Esophagus muscularis mucosa (tissue), 4 donors: ENCODE measurements around the gene PAQR9. TPM values are rescaled to one million over a fixed set of nuclear protein-coding genes. Genes with fewer than 3 reads are reported as not detected.
A peak's percentile ranks its signal among the peaks of the same experiment; 100 is the strongest.

ENCODE experiments used
- DNase-seq: peaks from one replicate; pipeline ENCODE4 v3.0.0-alpha.2; 2017; ENCODE audit errors: extremely low spot score
- H3K27ac ChIP-seq, 4 donors: fragments of 200-600 bp; sonication (generic); replicated peaks in 1 of 4; 1 replicate in 3 of 4; 2 replicates in 1 of 4; pipeline ENCODE4 v1.5.1; 2016 to 2019; ENCODE audit warnings: mild to moderate bottlenecking in 1 of 4
- H3K27me3 ChIP-seq, 4 donors: fragments of 200-600 bp; sonication (generic); one replicate each; pipeline versions ENCODE4 v1.5.1 to v1.6.0; 2016 to 2019
- H3K36me3 ChIP-seq, 4 donors: fragments of 200-600 bp; sonication (generic); one replicate each; pipeline ENCODE4 v1.5.1; 2016 to 2019
- H3K4me1 ChIP-seq, 4 donors: fragments of 200-600 bp; sonication (generic); one replicate each; pipeline ENCODE4 v1.5.1; 2016 to 2019
- H3K4me3 ChIP-seq, 4 donors: fragments of 200-600 bp; sonication (generic); 1 replicate in 2 of 4; 2 replicates in 2 of 4; pipeline ENCODE4 v1.5.1; 2016 to 2019; ENCODE audit warnings: mild to moderate bottlenecking in 4 of 4, moderate library complexity in 1 of 4
- H3K9me3 ChIP-seq, 4 donors: fragments of 200-600 bp; sonication (generic); 1 replicate in 3 of 4; 2 replicates in 1 of 4; pipeline ENCODE4 v1.5.1; 2016 to 2019
- CTCF ChIP-seq, 3 experiments: fragments of 200-600 bp in 2 of 3; fragments of 450-650 bp in 1 of 3; sonication (generic) in 2 of 3; IDR thresholded peaks; one replicate each; pipeline ENCODE4 v1.5.1; 2017 to 2019; ENCODE audit warnings: antibody characterized with exemption in 3 of 3, mild to moderate bottlenecking in 2 of 3, moderate library complexity in 1 of 3
- EP300 ChIP-seq: sonication (generic); formaldehyde crosslinking; IDR thresholded peaks from one replicate; pipeline ENCODE4 v1.6.1; 2017; ENCODE audit warnings: antibody characterized with exemption
- POLR2A ChIP-seq: fragments of 450-650 bp; IDR thresholded peaks from one replicate; pipeline ENCODE4 v1.6.1; 2017; ENCODE audit warnings: antibody characterized with exemption, moderate library complexity, mild to moderate bottlenecking, low read depth
- POLR2AphosphoS5 ChIP-seq, 2 donors: sonication (generic); formaldehyde crosslinking; IDR thresholded peaks; one replicate each; pipeline ENCODE4 v1.6.1; 2017; ENCODE audit warnings: antibody characterized with exemption in 2 of 2
- WGBS: methylation state at CpG from one replicate; pipeline ENCODE4 v1.1.5; 2018; 5-methylcytosine and 5-hydroxymethylcytosine counted together
- intact Hi-C: fragments of 100-400 bp; cut with DNase I; formaldehyde crosslinking; loops from one replicate; pipeline ENCODE4 v1.15.1; 2023
- total RNA-seq, 4 donors: library from RNA; depleted of rRNA; stranded (reverse); fragments of >200 nt; gene quantifications; one replicate each; pipeline versions ENCODE4 v1.1.0 to v1.2.1, GENCODE V29; 2016

Gene PAQR9
- total RNA-seq, 4 donors from 2014 or later = not detected

- peak overlapping the region; percentile 78 to 98 (median 91) for H3K4me3 ChIP-seq
- H3K4me1 ChIP-seq = peaks cover 45 to 71% (median 64%) of the 10 kb centered on the region in 4 donors
- DNase-seq = no peak
- H3K27me3 ChIP-seq = no peaks in the 10 kb centered on the region
- intact Hi-C loops = loop anchor here (10.0 kb wide), 1 partner anchor 558 kb away; the partner anchor contains the start of gene XRN1
- H3K27ac ChIP-seq = peak overlapping the region in 1 of 4 donors; percentile 95
- 4% methylated on average over 9 of the region's 9 CpGs for WGBS
- H3K36me3 ChIP-seq = no peaks in the 10 kb centered on the region
- TF ChIP-seq POLR2A (no peak), EP300 (no peak), POLR2AphosphoS5 (IDR thresholded peaks at IDR 0.05) (no peak), CTCF (IDR thresholded peaks at IDR 0.05) (no peak)
- no peaks in the 10 kb centered on the region for H3K9me3 ChIP-seq
Observed at GRCh38 chr3:143002727-143003126, 39.3 kb upstream of the PAQR9 start.

GRCh38 chr3:143002083-143002712, 38.7 kb upstream of the PAQR9 start:
- Histone ChIP-seq H3K27me3 (no peaks in the 10 kb centered on the region), H3K4me3 (peak overlapping the region; percentile 78 to 98 (median 91)), H3K4me1 (peaks cover 45 to 67% (median 64%) of the 10 kb centered on the region in 4 donors), H3K9me3 (no peaks in the 10 kb centered on the region), H3K36me3 (no peaks in the 10 kb centered on the region), H3K27ac (peak overlapping the region; percentile 87 to 95 (median 90))
- under 1% methylated on average over 19 of the region's 19 CpGs for WGBS
- TF ChIP-seq EP300 (no peak), CTCF (IDR thresholded peaks at IDR 0.05) (no peak), POLR2A (no peak), POLR2AphosphoS5 (IDR thresholded peaks at IDR 0.05) (no peak)
- no peak for DNase-seq
- intact Hi-C loops = loop anchor here (10.0 kb wide), 1 partner anchor 557 kb away; the partner anchor contains the start of gene XRN1

GRCh38 chr3:143001369-143002082, 38.1 kb upstream of the PAQR9 start, which contains the start of gene U2SURP:
Gene U2SURP, plus strand, starts transcription at chr3:143001570. Its CDS starts 59 bp downstream, at chr3:143001629.
- Histone ChIP-seq H3K9me3 (no peaks in the 10 kb centered on the region), H3K27me3 (no peaks in the 10 kb centered on the region), H3K4me3 (peak within 1 kb of the TSS; percentile 78 to 98 (median 91)), H3K27ac (peak within 1 kb of the TSS; percentile 87 to 95 (median 90)), H3K4me1 (peaks cover 41 to 60% (median 58%) of the 10 kb centered on the region in 4 donors), H3K36me3 (no peaks in the 10 kb centered on the region)
- peak; percentile 16 for TF ChIP-seq POLR2A
- peak; percentile 95 to 96 for TF ChIP-seq POLR2AphosphoS5 (IDR thresholded peaks at IDR 0.05)
- no peak for TF ChIP-seq EP300
- TF ChIP-seq CTCF (IDR thresholded peaks at IDR 0.05) = peak in 2 of 3 experiments; percentile 25 to 27
- under 1% methylated on average over 24 of the region's 55 CpGs for WGBS
- DNase-seq = peak; percentile 98
- intact Hi-C loops = loop anchor here (10.0 kb wide), 1 partner anchor 557 kb away; the partner anchor contains the start of gene XRN1

- no peak for TF ChIP-seq EP300
- no peak for TF ChIP-seq POLR2AphosphoS5 (IDR thresholded peaks at IDR 0.05)
- no peak for TF ChIP-seq CTCF (IDR thresholded peaks at IDR 0.05)
- no peak for TF ChIP-seq POLR2A
- DNase-seq = peak; percentile 93
- Histone ChIP-seq H3K36me3 (no peaks in the 10 kb centered on the region), H3K4me3 (peak overlapping the region; percentile 78 to 98 (median 91)), H3K9me3 (no peaks in the 10 kb centered on the region), H3K4me1 (peaks cover 38 to 55% (median 53%) of the 10 kb centered on the region in 4 donors), H3K27me3 (no peaks in the 10 kb centered on the region), H3K27ac (peak overlapping the region; percentile 87 to 95 (median 90))
- WGBS = 0% methylated on average over 5 of the region's 15 CpGs
- intact Hi-C loops = loop anchor here (10.0 kb wide), 1 partner anchor 556 kb away; the partner anchor contains the start of gene XRN1
Observed at GRCh38 chr3:143001034-143001368, 37.5 kb upstream of the PAQR9 start.
